Measurements from ENCODE around the gene BTF3.
"Not testable (repeated sequence)": the region's sequence is repeated elsewhere in the genome, so short reads cannot be mapped to it uniquely, and the experiment has no call there.

The BTF3 gene

DNA sequence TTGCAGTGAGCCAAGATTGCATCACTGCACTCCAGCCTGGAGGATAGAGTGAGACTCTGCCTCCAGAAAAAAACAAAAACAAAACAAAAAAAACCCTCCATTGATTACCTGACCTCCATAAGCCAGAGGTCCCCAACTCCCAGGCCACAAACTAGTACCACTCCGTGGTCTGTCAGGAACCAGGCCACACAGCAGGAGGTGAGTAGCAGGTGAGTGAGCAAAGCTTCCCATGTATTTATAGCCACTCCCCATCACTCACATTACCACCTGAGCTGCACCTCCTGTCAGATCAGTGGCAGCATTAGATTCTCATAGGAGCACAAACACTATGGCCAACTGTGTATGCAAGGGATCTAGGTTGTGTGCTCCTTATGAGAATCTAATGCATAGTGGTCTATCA is 13.7 kb upstream of the BTF3 start:
- Mint-ChIP-seq H3K36me3 (ENCODE audit: low read depth) (no peaks in the 10 kb centered on the region), H3K27ac (no peak overlapping the region), H3K27me3 (ENCODE audit: low read depth) (peaks cover 22% of the 10 kb centered on the region), H3K4me1 (no peaks in the 10 kb centered on the region), H3K9me3 (no peaks in the 10 kb centered on the region), H3K4me3 (no peak overlapping the region)
- no peak for TF ChIP-seq CTCF (IDR thresholded peaks at IDR 0.05; ENCODE audit: unreplicated experiment in 3 of 3)

- Mint-ChIP-seq H3K9me3 (no peaks in the 10 kb centered on the region), H3K27ac (no peak overlapping the region), H3K4me1 (no peaks in the 10 kb centered on the region), H3K4me3 (no peak overlapping the region), H3K36me3 (ENCODE audit: low read depth) (no peaks in the 10 kb centered on the region), H3K27me3 (ENCODE audit: low read depth) (peaks cover 19% of the 10 kb centered on the region)
- no peak for TF ChIP-seq CTCF (IDR thresholded peaks at IDR 0.05; ENCODE audit: unreplicated experiment in 3 of 3)
Observed at GRCh38 chr5:73485715-73486114, 12.5 kb upstream of the BTF3 start.

GRCh38 chr5:73486119-73486899 is 11.9 kb upstream of the BTF3 start:
- no peaks in the 10 kb centered on the region for H3K4me1 Mint-ChIP-seq
- TF ChIP-seq CTCF (IDR thresholded peaks at IDR 0.05; ENCODE audit: unreplicated experiment in 3 of 3): no peak
- no peak overlapping the region for H3K27ac Mint-ChIP-seq
- H3K27me3 Mint-ChIP-seq (ENCODE audit: low read depth): peaks cover 19% of the 10 kb centered on the region
- H3K36me3 Mint-ChIP-seq (ENCODE audit: low read depth): no peaks in the 10 kb centered on the region
- H3K9me3 Mint-ChIP-seq: no peaks in the 10 kb centered on the region
- no peak overlapping the region for H3K4me3 Mint-ChIP-seq

- peaks cover 19% of the 10 kb centered on the region for H3K27me3 Mint-ChIP-seq (ENCODE audit: low read depth)
- H3K4me1 Mint-ChIP-seq; H3K36me3 Mint-ChIP-seq (ENCODE audit: low read depth); H3K27ac Mint-ChIP-seq; H3K9me3 Mint-ChIP-seq; H3K4me3 Mint-ChIP-seq: not testable (repeated sequence)
Observed at GRCh38 chr5:73487257-73487656, 11.0 kb upstream of the BTF3 start.

DNA sequence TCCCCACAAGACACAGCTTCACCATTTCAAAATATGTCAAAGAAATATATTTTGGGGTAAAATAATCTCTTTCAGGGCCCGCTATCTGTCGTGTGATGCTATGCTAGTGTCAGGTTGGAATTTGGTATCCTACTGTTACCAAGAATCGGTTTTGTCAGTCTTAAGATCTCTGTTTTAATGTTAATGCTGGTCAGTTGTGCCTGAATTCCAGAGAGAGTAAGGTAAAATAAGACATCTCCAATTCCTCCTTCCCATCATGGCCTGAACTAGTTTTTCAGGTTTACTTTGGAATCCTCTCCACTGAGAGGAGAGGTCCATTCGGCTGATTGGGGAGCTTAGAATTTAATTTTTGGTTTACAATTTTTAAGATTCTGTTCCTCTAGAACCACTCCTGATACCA is 10.4 kb upstream of the BTF3 start:
- Mint-ChIP-seq H3K27ac (no peak overlapping the region), H3K36me3 (ENCODE audit: low read depth) (no peaks in the 10 kb centered on the region), H3K4me3 (no peak overlapping the region), H3K4me1 (no peaks in the 10 kb centered on the region), H3K27me3 (ENCODE audit: low read depth) (peaks cover 16% of the 10 kb centered on the region), H3K9me3 (no peaks in the 10 kb centered on the region)
- TF ChIP-seq CTCF (IDR thresholded peaks at IDR 0.05; ENCODE audit: unreplicated experiment in 3 of 3): no peak

DNA sequence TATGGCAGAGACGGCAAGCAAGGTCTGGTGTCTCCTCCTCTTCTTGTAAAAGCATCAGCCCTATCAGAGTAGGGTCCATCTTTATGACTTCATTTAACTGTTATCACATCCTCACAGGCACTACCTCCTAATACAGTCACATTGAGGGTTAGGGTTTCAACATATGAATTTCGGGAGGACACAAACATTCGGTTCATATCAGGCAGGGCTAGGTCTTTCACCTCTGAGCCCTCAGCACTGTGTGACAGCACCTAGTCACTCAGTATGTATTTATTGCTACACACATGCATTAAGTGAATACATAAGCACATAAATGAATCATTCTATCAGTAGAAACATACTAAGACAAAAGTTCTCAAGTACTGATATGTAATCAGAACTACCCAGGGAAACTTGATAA is 9.4 kb upstream of the BTF3 start:
- Mint-ChIP-seq H3K27me3 (ENCODE audit: low read depth) (peaks cover 13% of the 10 kb centered on the region), H3K4me3 (no peak overlapping the region), H3K27ac (no peak overlapping the region), H3K9me3 (no peaks in the 10 kb centered on the region), H3K4me1 (no peaks in the 10 kb centered on the region), H3K36me3 (ENCODE audit: low read depth) (no peaks in the 10 kb centered on the region)
- TF ChIP-seq CTCF (IDR thresholded peaks at IDR 0.05; ENCODE audit: unreplicated experiment in 3 of 3): no peak

Data from nephron (organoid).